HG03469 (cell line): ENCODE data around the gene SIRPB1.
"Not testable (repeated sequence)": the region's sequence is repeated elsewhere in the genome, so short reads cannot be mapped to it uniquely, and the experiment has no call there.

Experiments
- ATAC-seq: cut with Tn5 transposase; IDR thresholded peaks from one replicate; pipeline ENCODE4 v1.9.1; 2021; ENCODE audit warnings: mild to moderate bottlenecking, moderate library complexity, moderate number of reproducible peaks; ENCODE audit not compliant: unreplicated experiment

Gene SIRPB1

DNA sequence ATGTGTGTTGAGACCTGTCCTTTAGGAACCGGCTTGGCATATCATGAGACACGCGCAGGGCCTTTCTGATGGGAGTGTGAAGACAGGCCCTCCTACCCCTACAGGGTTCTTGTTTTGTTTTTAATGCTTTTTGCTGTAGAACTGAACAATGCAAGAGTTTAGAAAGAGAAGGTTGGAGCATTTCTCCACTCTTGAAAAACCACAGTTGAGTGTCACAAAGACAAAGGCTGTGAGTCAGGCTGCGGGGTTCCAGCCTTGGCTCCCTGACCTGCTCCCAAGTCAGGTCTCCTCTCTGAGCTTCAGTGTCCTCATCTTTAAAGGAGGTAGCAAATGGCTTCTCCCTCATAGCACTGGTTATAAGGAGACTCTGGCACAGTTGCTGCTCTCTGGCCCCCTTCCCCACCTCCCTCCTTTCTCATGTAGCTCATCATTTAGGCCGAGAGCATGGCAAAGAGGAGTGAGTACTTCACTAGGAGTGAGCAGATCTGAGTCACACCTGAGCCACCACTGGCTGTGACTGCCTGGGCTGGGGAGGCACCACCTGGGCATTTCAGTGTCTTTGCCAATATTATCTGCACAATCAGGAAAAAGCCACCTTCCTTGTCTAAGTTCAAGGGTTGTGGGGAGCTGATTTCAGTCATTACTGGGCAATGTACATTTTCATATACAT, 11.0 kb downstream of the SIRPB1 start:
- not testable (repeated sequence) for ATAC-seq

DNA sequence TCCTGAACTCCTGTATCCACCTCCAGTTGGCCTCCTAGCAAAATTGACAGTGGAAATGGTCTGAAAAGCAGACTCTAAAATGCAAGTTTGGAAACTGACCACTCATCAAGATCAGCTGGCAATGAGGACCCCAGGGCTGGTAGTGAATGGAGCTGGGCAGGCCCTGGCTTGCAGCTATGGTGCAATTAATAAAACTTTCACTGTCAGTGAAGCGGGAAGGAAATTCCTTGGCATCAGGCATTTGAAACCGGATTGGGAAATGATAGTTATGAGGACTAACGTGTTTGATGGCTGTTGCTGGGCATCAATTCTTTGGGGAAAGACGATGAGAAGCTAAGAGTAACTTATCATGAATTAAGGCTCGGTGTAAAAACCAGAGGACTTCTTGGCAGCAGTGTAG, 19.1 kb downstream of the SIRPB1 start:
- ATAC-seq: no peak

DNA sequence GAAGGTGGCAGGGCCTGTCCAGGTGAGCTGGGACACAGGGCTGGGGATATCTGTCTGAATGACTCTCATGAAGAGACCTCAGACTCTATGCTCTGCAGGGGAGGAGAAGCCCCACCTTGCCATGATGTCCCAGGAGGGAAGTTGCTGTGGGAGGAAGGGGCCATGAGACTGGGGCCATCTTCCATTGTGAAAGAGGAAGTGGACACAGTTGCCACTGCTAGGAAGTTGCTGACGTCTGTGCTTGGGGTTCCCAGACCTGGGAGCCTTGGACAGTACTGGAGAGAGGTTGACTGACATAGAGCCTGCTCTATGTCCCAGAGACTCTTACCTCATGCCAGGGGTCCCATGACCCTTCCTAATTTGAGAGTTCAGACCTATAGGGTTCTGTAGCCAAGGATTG, 24.5 kb downstream of the SIRPB1 start:
- no peak for ATAC-seq

DNA sequence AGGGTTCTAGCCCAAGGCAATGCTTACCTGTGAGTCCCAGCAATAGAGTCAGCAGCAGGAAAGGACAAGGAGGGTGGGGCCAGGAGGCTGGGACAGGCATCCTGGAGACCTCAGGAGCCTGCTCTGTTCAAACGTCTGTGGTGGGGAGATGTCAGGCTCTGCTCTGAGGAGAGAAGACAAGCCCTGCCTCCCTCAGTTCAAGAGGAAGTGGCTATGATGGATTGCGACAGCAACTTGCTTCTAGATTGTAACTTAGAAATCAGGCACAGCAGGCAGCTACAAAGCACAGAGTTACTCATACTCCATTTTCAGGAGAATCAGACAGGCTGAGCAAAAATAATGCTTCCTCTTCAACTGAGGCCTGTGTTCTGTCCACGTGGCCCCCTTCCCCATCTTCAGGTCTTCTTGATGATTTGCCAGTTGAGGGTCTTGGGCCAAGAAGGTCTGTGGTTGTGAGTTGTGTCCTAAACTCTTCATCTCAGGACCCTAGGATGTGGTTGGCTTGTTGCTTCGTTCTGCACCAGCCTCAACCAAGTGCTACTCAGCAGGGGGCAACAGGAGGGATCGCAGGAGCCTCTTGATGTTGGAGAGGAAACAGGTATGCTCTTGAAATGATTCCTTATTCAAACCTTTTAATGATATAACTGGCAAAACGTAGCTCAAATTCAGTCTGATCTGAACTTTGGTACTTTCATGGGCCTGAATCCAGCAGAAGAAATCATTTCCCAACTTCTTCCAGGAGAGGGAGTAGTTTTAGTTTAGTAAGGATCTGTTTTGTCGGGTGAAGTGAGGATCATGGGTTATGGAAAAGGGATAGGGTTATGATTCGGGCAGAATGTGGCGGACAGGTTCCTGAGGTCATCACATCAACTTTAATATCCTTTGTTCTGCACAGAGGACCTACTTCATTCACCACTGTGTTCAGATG, 31.0 kb downstream of the SIRPB1 start:
- ATAC-seq: no peak

DNA sequence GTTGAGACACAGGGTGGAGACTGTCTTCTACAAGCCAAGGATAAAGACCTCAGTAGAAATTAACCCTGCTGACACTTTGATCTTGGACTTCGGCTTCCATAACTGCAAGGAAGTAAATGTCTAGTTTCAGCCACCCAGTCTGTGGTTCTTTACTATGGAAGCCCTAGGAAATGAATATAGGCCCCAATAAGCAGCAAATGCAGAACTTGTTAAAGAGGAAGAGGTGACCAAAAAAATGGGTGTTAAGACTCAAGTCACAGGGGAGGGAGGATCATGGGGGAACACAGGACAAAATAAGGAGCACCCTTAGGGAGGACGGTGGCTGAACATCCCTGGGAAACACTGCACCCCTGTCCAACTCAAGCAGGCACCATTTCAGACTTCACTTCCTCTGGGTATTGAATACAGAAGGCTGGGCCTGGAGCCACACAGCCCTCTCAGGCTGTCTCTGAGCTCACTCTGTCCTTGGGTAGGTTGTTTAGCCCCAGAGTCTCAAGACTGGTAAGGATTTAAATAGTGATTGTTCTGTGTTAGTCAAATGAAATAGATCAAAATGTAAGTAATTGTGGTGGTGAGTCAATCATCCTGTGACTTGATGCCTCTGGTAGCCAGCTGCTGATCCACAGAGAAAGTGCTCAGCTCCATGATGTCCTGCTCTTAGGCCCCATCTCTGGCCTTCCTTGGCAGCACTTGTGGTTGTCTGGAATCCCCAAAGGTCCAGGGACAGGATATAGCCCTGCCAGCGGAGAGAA, 31.9 kb downstream of the SIRPB1 start:
- no peak for ATAC-seq

DNA sequence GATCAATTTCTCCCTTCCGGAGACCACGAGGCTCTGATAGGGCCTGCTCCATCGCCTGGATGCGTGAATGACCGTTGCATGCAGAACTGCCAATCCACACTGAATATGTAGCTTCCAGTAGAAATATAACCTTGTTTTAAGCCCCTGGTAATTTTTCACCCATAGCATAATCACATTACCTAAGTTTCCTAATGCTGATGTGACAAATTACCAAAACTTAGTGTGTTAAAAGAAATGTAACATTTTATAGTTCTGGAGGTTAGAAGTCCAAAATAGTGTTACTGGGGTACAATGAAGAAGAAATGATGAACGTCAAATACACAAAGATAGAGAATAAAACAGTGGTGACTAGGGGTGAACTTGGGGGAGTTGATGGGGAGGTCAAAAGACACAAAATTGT, 40.3 kb downstream of the SIRPB1 start:
- ATAC-seq: no peak

DNA sequence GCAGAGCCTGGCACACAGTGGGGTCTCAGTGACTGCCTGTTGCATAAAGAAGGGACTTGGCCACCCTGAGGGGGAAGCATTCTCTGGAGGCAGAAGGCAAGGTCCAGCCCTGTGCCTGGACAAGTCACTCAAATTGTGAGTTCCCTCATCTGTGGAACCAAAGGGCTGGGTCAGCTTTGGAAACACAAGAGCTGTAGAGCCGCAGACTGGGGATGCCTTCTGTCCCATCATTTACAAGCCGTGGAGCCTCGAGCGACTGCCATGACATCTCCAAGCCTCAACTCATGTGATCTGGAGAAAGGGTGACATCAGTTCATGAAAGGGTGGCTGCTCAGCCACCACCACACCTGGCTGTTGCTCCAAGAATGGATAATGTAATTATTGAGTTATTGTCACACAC, 41.9 kb downstream of the SIRPB1 start:
- no peak for ATAC-seq

DNA sequence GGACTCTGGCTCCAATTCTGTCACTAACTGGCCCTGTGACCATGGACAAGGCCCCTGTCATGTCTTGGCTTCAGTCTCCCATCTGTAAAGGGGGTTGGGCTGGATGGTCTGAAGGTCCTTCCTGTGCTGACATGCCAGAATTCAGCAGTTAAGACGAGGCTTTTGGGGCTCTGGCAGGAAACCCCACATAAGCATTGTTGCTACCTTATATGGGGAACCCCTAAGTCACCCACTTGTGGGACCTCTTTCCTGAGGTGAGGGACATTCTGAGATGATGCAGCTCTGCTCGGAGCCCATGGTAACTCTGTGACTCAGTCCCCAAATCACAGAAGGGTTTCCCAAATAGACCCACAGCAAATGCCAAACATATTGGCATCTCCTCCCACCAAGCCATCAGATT, 42.5 kb downstream of the SIRPB1 start:
- ATAC-seq: not testable (repeated sequence)

DNA sequence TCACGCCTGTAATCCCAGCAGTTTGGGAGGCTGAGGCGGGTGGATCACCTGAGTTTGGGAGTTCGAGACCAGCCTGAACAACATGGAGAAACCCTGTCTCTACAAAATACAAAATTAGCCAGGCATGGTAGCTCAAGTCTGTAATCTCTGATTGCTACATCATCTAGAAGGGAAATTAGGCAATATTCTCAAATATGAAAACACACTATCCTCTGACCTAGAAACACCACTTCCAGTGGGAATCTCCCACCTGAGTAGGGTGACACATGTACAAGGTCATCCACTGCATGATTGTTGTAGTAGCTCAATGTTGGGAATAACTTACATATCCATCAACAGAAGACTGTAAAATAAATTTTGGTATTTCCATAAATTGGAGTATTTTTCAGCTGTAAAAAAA, 43.2 kb downstream of the SIRPB1 start:
- no peak for ATAC-seq

DNA sequence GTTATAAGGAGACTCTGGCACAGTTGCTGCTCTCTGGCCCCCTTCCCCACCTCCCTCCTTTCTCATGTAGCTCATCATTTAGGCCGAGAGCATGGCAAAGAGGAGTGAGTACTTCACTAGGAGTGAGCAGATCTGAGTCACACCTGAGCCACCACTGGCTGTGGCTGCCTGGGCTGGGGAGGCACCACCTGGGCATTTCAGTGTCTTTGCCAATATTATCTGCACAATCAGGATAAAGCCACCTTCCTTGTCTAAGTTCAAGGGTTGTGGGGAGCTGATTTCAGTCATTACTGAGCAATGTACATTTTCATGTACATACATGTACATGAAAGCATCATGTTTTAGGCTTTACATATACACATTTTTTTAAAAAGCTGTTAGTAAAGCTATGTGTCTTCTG, 43.8 kb downstream of the SIRPB1 start:
- not testable (repeated sequence) for ATAC-seq

DNA sequence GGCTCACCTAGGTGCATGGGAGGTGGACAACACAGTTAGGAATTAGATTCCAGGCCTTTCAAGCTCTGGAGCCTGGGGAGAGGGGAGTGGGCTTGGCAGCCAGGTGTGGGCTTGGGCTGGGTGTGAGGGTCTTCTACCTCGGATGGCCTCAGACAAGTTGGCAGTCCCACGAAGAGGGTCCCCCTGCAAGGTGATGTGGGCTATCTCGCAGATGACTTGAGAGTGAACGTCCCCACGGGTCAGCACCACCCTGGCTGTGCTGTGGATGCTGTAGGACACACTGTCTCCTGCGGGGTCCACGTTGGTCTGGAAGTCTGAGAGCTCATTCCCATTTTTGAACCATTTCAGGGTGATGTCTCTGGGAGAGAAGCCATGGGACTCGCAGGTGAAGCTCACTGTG, 48.2 kb downstream of the SIRPB1 start:
- ATAC-seq: not testable (repeated sequence)
